ACHN (cell line): ENCODE results near the gene CPE.
A peak's percentile ranks its signal among the peaks of the same experiment; 100 is the strongest.

Source experiments
- DNase-seq: peaks from one replicate; pipeline ENCODE4 v3.0.0-alpha.2; 2015
- in situ Hi-C: cut with HindIII; loops from 2 replicates; pipeline ENCODE4 v1.10.0; 2017; ENCODE audit warnings: low sequenced_read_pairs, low pct_ligation_motif_present, low pct_unique_long_range_greater_than_20kb

Gene CPE

DNA sequence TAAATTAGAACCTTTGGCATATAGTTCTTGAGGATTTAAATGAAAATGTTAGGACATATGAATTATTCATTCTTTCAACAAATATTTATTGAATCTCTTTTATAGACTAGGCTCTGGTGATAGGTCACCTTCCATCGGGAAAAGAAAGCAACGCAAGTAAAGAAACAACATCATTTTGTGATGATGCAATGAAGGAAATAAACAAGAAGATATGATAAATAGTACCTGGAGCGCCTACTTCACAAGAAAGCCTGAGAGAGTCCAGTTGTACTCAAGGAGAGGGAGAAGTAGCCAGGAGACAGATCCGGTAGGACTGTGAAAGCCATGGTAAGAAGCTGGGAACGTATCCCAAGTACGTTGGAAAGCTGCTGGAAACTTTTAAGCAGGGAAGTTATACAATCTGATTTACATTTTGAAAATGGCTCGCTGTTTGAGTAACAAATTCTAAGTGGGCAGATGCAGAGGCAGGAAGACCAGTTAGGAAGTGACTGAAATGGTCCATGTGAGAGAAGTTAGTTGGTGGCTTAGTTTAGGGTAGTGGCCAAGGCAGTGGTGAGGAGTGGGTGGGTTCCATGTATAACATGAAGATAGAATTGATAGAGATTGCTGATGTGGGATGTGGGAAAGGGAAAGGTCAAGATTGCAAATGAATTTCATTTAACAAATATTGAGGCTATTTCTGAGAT lies 17.7 kb upstream of the CPE start:
- no peak for DNase-seq
- in situ Hi-C loops = no loop called here

GRCh38 chr4:165361810-165362209 lies 17.0 kb upstream of the CPE start:
- in situ Hi-C loops = no loop called here
- DNase-seq = no peak

GRCh38 chr4:165364452-165365080 lies 14.2 kb upstream of the CPE start:
- DNase-seq = no peak
- in situ Hi-C loops = no loop called here

GRCh38 chr4:165367040-165367439 lies 11.8 kb upstream of the CPE start:
- no peak for DNase-seq
- in situ Hi-C loops = no loop called here

DNA sequence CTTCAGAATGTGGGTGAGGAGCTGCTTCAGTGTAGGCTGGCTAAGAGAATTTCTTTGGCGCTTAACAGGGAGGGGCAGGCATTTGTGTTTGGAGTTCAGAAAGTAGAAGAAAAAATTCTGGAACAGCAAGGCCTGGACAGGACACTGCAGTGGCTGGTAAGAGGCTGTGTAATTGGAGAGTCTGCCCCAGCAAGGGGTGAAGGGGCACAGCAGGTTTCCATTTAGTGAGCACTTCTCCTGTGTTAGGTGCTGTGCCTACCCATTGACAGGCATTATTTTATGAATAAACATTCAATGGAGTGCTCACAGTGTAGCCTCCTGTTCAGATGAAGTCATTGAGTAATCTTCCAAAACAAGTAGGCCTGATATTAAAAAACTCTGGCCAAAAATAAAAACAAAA lies 10.7 kb upstream of the CPE start:
- in situ Hi-C loops = no loop called here
- no peak for DNase-seq

GRCh38 chr4:165368567-165368966 lies 10.2 kb upstream of the CPE start:
- in situ Hi-C loops = no loop called here
- DNase-seq = no peak

DNA sequence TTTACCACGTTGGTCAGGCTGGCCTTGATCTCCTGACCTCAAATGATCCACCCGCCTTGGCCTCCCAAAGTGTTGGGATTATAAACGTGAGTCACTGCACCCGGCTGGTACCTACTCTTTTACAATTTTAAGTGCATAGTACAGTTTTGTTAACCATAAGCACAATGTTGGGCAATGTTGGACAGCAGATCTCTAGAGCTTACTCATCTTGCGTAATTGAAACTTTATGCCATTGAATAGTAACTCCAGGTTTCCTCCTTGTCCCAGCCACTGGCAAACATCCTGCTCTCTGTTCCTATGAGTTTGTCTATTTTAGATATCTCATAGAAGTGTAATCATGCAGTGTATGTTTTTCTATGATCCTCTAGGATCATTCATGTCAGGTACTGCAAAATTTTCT lies 9.3 kb upstream of the CPE start:
- DNase-seq = no peak
- in situ Hi-C loops = no loop called here

GRCh38 chr4:165370530-165370929 lies 8.3 kb upstream of the CPE start:
- in situ Hi-C loops = no loop called here

GRCh38 chr4:165375465-165375864 lies 3.3 kb upstream of the CPE start:
- in situ Hi-C loops = no loop called here
- no peak for DNase-seq

More at GRCh38 chr4:165370530-165370929, 8.3 kb upstream of the CPE start:
- DNase-seq = no peak

DNA sequence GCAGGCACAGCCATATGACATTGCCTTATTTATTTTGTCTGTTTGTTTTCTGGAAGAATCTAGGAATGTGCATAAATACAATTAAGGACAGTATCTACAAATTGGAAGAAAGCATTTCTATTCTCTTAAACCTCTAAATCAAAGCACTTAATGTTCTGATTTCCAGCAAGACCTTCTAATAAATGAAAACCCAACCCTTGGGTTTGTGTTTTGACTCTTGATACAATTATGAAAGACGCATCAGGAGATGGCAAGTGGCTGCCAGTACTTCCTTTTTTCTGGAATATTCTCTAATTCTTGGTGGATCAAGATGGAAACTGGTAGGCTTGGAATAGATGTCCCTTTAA lies 437 bp upstream of the CPE start:
- no peak for DNase-seq
- in situ Hi-C loops = no loop called here

- no peak for DNase-seq
- in situ Hi-C loops = no loop called here
Measured at GRCh38 chr4:165379678-165380064, 863 bp downstream of the CPE start.

DNA sequence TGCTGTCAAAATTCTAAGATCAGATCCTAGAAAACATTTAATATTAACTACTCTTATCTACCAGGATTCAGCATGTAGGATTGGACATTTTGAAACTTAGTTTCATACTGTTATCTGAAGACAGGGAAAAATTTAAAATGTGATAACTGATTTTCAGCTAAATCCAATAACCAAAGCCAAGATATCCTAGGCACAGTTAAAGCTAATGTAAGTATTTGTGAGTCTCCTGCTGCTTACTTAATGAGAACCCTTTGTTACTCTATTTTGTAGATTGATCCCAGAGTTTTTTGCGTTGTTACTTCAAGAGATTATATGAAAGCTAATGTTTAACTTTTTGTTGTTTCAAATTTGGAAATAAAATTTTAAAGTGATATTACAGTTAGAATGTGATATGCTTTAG lies 2.0 kb downstream of the CPE start:
- in situ Hi-C loops = no loop called here
- no peak for DNase-seq

DNA sequence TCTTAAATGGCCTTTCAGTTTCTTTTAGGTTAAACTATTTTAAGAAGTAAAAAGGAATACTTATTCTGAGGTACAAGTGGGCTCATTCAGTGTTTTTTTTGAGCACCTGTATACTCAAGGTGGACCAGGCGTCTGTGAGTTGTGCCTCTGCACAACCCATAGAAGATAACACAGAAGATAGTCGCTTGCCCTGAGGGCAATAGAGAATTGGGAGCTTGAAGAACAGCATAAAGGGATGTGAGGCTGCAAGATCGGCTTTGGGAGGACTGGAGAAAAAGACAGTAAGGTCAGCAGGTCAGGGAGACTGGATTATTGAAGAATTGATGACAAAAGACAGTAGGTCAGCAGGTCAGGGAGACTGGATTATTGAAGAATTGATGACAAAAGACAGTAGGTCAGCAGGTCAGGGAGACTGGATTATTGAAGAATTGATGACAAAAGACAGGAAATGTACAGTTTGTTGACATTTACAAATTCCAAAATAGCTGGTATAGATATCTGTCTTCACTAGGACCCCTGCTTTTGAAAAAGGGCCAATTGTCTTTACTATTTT lies 3.1 kb downstream of the CPE start:
- in situ Hi-C loops = no loop called here

GRCh38 chr4:165382640-165383039 lies 3.8 kb downstream of the CPE start:
- no peak for DNase-seq
- in situ Hi-C loops = no loop called here

More for the DNA sequence above, 3.1 kb downstream of the CPE start:
- DNase-seq = no peak

GRCh38 chr4:165383591-165384073 lies 4.8 kb downstream of the CPE start:
- DNase-seq = no peak
- in situ Hi-C loops = no loop called here

DNA sequence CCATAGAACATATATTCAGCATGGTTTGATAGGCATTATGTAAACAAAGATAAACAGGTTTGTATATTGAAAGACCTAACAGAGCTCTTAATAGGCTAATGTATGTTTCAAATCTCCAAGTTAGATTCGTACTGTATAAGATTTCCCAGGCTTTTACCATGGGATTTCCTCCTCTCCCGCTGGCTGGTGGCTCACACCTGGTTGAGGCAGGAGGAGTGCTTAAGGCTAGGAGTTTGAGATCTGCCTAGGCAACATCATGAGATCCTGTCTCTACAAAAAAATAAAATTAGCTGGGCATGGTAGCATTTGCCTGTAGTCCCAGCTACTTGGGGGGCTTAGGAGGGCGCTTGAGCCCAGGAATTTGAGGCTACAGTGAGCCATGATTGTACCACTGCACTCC lies 5.4 kb downstream of the CPE start:
- in situ Hi-C loops = no loop called here
- no peak for DNase-seq

DNA sequence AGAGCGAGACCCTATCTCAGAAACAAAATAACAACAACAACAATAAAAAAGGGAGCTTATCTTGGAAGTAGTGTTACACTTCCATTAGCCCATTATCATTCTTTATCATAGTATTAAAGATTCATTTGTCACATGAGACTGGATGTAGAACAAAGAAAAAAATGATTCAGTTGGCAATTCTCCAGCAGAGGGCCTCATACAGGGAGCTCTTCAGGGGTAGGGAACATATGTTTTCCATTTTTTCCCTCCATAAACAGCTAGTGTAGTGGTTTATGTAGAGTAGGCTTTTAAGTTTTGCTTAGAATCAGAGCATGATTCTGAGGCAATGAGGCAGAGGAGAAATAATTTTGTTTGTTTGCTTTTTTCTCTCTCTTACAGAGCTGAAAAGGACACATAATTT lies 5.8 kb downstream of the CPE start:
- peak; percentile 0 for DNase-seq
- in situ Hi-C loops = no loop called here

DNA sequence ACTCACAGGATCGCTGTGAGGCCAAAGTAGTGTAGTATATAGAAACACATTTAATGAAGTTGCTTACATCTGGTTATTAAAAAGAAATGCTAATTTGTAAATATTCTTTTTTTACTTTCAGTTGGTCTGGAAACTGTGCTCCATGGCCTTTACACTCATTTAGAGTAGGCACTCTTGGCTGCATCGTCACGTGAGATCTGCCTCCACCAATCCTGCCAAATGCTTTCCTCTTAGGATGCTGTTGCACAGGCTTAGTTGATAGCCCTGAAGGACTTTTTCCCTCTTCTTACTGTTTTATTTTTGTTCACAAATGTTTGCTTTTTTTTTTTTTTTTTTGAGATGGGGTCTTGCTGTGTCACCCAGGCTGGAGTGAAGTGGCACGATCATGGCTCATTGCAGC lies 6.3 kb downstream of the CPE start:
- no peak for DNase-seq
- in situ Hi-C loops = no loop called here

DNA sequence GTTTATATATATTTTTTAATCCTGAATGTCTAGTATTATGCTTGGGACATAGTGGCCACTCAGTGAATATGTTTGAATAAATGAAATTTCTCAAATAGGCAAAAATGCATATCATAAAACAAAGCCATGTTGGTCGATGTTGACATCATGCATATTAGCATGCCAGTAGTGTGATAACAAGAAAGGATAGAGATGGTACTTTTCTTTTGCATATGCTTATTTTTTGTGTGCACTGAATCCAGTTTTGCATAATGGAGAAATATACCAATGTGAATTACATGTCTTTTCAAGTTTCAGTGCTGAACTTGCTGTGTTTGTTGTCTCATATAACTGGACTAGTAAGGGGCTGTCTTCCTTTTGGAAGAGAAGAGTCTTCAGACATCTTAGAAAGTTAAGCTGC lies 7.5 kb downstream of the CPE start:
- in situ Hi-C loops = no loop called here
- no peak for DNase-seq

GRCh38 chr4:165388756-165389155 lies 9.9 kb downstream of the CPE start:
- in situ Hi-C loops = no loop called here
- no peak for DNase-seq
